LNCaP clone FGC (cell line): ENCODE measurements around the gene DGUOK.

Experiments used
- DNase-seq: peaks from one replicate; pipeline ENCODE4 v3.0.0-alpha.2; 2011; ENCODE audit warnings: low read depth
- H3K4me3 ChIP-seq: 2 replicates; pipeline ENCODE4 v1.5.1; 2011; ENCODE audit warnings: mild to moderate bottlenecking, low read depth, low read length, control low read depth
- TF ChIP-seq, protein P1 (sequence below): IDR thresholded peaks from 2 replicates; pipeline ENCODE4 v1.5.1; 2012; ENCODE audit warnings: mild to moderate bottlenecking; ENCODE audit not compliant: control insufficient read depth, insufficient read depth; ENCODE audit errors: extremely low read depth

Gene DGUOK

DNA sequence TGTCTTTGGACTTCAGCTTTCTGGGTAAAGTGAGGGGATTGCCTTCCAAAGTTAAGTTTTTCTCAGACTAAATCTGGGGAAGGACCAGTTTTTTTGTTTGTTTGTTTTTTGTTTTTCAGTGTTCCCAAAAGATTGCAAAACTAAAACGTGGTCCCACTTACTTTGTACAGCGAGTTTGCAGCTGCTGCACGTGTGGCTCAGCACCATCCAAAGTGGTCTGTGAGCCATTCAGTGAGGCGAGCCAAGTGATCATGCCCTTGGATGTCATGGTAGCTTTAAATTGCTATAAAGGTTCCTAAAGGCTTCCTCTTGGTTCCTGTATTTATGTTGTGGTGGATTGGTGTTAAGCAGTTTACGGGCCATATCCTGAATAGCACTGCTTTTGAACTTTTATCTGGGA lies 81.0 kb downstream of the DGUOK start:
- DNase-seq: no peak
- H3K4me3 ChIP-seq: no peak overlapping the region
- TF ChIP-seq, protein P1, sequence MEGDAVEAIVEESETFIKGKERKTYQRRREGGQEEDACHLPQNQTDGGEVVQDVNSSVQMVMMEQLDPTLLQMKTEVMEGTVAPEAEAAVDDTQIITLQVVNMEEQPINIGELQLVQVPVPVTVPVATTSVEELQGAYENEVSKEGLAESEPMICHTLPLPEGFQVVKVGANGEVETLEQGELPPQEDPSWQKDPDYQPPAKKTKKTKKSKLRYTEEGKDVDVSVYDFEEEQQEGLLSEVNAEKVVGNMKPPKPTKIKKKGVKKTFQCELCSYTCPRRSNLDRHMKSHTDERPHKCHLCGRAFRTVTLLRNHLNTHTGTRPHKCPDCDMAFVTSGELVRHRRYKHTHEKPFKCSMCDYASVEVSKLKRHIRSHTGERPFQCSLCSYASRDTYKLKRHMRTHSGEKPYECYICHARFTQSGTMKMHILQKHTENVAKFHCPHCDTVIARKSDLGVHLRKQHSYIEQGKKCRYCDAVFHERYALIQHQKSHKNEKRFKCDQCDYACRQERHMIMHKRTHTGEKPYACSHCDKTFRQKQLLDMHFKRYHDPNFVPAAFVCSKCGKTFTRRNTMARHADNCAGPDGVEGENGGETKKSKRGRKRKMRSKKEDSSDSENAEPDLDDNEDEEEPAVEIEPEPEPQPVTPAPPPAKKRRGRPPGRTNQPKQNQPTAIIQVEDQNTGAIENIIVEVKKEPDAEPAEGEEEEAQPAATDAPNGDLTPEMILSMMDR: no peak
